ENCODE results near the gene FGFR2. TPM values are rescaled to one million over a fixed set of nuclear protein-coding genes. Genes with fewer than 3 reads are reported as not detected.

FGFR2 gene
- total RNA-seq, 6 donors from 2014 or later, result 36.7 to 83.7 (median 64.1) TPM

- H3K27me3 ChIP-seq, result no peaks in the 10 kb centered on the region
- ATAC-seq (ENCODE audit: low FRiP score in 2 of 2) (peak; percentile 84 to 90), DNase-seq (peak; percentile 59 to 93)
- no peak overlapping the region for H3K27ac ChIP-seq
- TF ChIP-seq POLR2A (IDR thresholded peaks at IDR 0.05) (no peak), CTCF (IDR thresholded peaks at IDR 0.05) (peak; percentile 56 to 93 (median 86))
- H3K4me3 ChIP-seq, result peak overlapping the region in 3 of 4 donors; percentile 17 to 45 (median 42)
- H3K36me3 ChIP-seq, result no peaks in the 10 kb centered on the region
- no peaks in the 10 kb centered on the region for H3K9me3 ChIP-seq
- WGBS, 2 donors, result 10 to 11% methylated on average over 22 to 41 of the region's 59 CpGs
- peaks cover 4 to 7% (median 6%) of the 10 kb centered on the region in 4 donors for H3K4me1 ChIP-seq
These were observed 10.4 kb upstream of the FGFR2 start for GRCh38 chr10:121608469-121609190.

GRCh38 chr10:121607310-121608055 lies 9.2 kb upstream of the FGFR2 start:
- peak overlapping the region in 1 of 4 donors; percentile 45 for H3K4me3 ChIP-seq
- TF ChIP-seq CTCF (IDR thresholded peaks at IDR 0.05) (no peak), POLR2AphosphoS5 (IDR thresholded peaks at IDR 0.05) (no peak), EP300 (IDR thresholded peaks at IDR 0.05) (no peak), POLR2A (IDR thresholded peaks at IDR 0.05) (no peak)
- peaks cover 4 to 7% (median 6%) of the 10 kb centered on the region in 4 donors for H3K4me1 ChIP-seq
- ATAC-seq (ENCODE audit: low FRiP score in 2 of 2) (no peak), DNase-seq (no peak)
- H3K36me3 ChIP-seq, result no peaks in the 10 kb centered on the region
- H3K27me3 ChIP-seq, result no peaks in the 10 kb centered on the region
- no peaks in the 10 kb centered on the region for H3K9me3 ChIP-seq
- WGBS, 2 donors, result 75 to 81% methylated on average over 11 of the region's 11 CpGs
- H3K27ac ChIP-seq, result no peak overlapping the region

- no peak for ATAC-seq (ENCODE audit: low FRiP score in 2 of 2)
- H3K4me3 ChIP-seq, result no peak overlapping the region
- no peak for TF ChIP-seq POLR2AphosphoS5 (IDR thresholded peaks at IDR 0.05)
- TF ChIP-seq EP300 (IDR thresholded peaks at IDR 0.05), result no peak
- TF ChIP-seq POLR2A (IDR thresholded peaks at IDR 0.05), result no peak
- no peak for TF ChIP-seq CTCF (IDR thresholded peaks at IDR 0.05)
- DNase-seq, result no peak
- H3K9me3 ChIP-seq, result no peaks in the 10 kb centered on the region
- H3K27ac ChIP-seq, result no peak overlapping the region
- peaks cover 4 to 7% (median 6%) of the 10 kb centered on the region in 4 donors for H3K4me1 ChIP-seq
- H3K36me3 ChIP-seq, result no peaks in the 10 kb centered on the region
- H3K27me3 ChIP-seq, result no peaks in the 10 kb centered on the region
These were observed 7.5 kb upstream of the FGFR2 start for GRCh38 chr10:121605708-121606107.

GRCh38 chr10:121601458-121601857 lies 3.2 kb upstream of the FGFR2 start:
- Histone ChIP-seq H3K9me3 (no peaks in the 10 kb centered on the region), H3K27ac (no peak overlapping the region), H3K27me3 (peaks cover 0 to 13% (median 1%) of the 10 kb centered on the region in 4 donors), H3K36me3 (no peaks in the 10 kb centered on the region), H3K4me3 (no peak overlapping the region), H3K4me1 (peaks cover 0 to 24% (median 13%) of the 10 kb centered on the region in 4 donors)
- ATAC-seq (ENCODE audit: low FRiP score in 2 of 2) (no peak), DNase-seq (peak in 1 of 2 donors; percentile 17)
- WGBS, 2 donors, result 90 to 96% methylated on average over 11 of the region's 11 CpGs
- TF ChIP-seq CTCF (IDR thresholded peaks at IDR 0.05) (no peak), EP300 (IDR thresholded peaks at IDR 0.05) (no peak)
